Trophoblast cell (in vitro differentiated cells and primary cell): ENCODE results near the gene LPXN.
A peak's percentile ranks its signal among the peaks of the same experiment; 100 is the strongest.

ENCODE experiments used
- DNase-seq, 2 donors: peaks; one replicate each; pipeline ENCODE4 v3.0.0-alpha.2; 2016
- H2AFZ ChIP-seq: 2 replicates; pipeline ENCODE4 v1.6.1; 2013; ENCODE audit warnings: low read length, moderate library complexity, mild to moderate bottlenecking; ENCODE audit not compliant: insufficient read depth, poor library complexity
- H2AK5ac ChIP-seq: 2 replicates; pipeline ENCODE4 v1.6.1; 2013; ENCODE audit warnings: mild to moderate bottlenecking, low read length
- H2BK120ac ChIP-seq: 2 replicates; pipeline ENCODE4 v1.6.1; 2013; ENCODE audit warnings: low read length, mild to moderate bottlenecking, moderate library complexity; ENCODE audit not compliant: insufficient read depth, poor library complexity
- H2BK12ac ChIP-seq: 2 replicates; pipeline ENCODE4 v1.6.1; 2013; ENCODE audit warnings: mild to moderate bottlenecking, low read length, moderate library complexity
- H2BK5ac ChIP-seq: 2 replicates; pipeline ENCODE4 v1.6.1; 2013; ENCODE audit warnings: low read length, low read depth, moderate library complexity, mild to moderate bottlenecking; ENCODE audit not compliant: poor library complexity
- H3K14ac ChIP-seq: 2 replicates; pipeline ENCODE4 v1.6.1; 2013; ENCODE audit warnings: mild to moderate bottlenecking, low read length
- H3K18ac ChIP-seq: 2 replicates; pipeline ENCODE4 v1.6.1; 2013; ENCODE audit warnings: mild to moderate bottlenecking, low read length
- H3K23ac ChIP-seq: 2 replicates; pipeline ENCODE4 v1.6.1; 2013; ENCODE audit warnings: low read length
- H3K27ac ChIP-seq: 2 replicates; pipeline ENCODE4 v1.5.1; 2013; ENCODE audit warnings: low read depth, mild to moderate bottlenecking, inconsistent platforms, low read length, moderate library complexity
- H3K27me3 ChIP-seq: 2 replicates; pipeline ENCODE4 v1.6.1; 2013; ENCODE audit warnings: inconsistent platforms, mild to moderate bottlenecking, low read length, moderate library complexity; ENCODE audit not compliant: insufficient read depth
- H3K36me3 ChIP-seq, 2 experiments: 1 replicate in 1 of 2; 2 replicates in 1 of 2; pipeline ENCODE4 v1.6.1; 2013; ENCODE audit warnings: low read length in 2 of 2, mild to moderate bottlenecking in 2 of 2, moderate library complexity in 1 of 2; ENCODE audit not compliant: insufficient read depth in 2 of 2, control insufficient read depth in 1 of 2
- H3K4ac ChIP-seq: 2 replicates; pipeline ENCODE4 v1.6.1; 2013; ENCODE audit warnings: low read depth, mild to moderate bottlenecking, low read length, moderate library complexity
- H3K4me1 ChIP-seq, 2 experiments: 1 replicate in 1 of 2; 2 replicates in 1 of 2; pipeline ENCODE4 v1.6.1; 2013; ENCODE audit warnings: low read length in 2 of 2, mild to moderate bottlenecking in 2 of 2, moderate library complexity in 1 of 2; ENCODE audit not compliant: insufficient read depth in 2 of 2, control insufficient read depth in 1 of 2
- H3K4me2 ChIP-seq: 2 replicates; pipeline ENCODE4 v1.6.1; 2013; ENCODE audit warnings: inconsistent platforms, mild to moderate bottlenecking, low read length, moderate library complexity
- H3K4me3 ChIP-seq: 2 replicates; pipeline ENCODE4 v1.5.1; 2013; ENCODE audit warnings: mild to moderate bottlenecking, low read depth, low read length, inconsistent platforms
- H3K79me1 ChIP-seq: one replicate; pipeline ENCODE4 v1.6.1; 2013; ENCODE audit warnings: low read length
- H3K79me2 ChIP-seq: 2 replicates; pipeline ENCODE4 v1.6.1; 2013; ENCODE audit warnings: low read length, mild to moderate bottlenecking; ENCODE audit not compliant: control insufficient read depth, insufficient read depth, poor library complexity
- H3K9ac ChIP-seq: 2 replicates; pipeline ENCODE4 v1.6.1; 2013; ENCODE audit warnings: mild to moderate bottlenecking, low read length
- H3K9me3 ChIP-seq: 2 replicates; pipeline ENCODE4 v1.6.1; 2013; ENCODE audit warnings: low read depth, mild to moderate bottlenecking, control low read depth, inconsistent platforms, low read length; ENCODE audit not compliant: insufficient read depth
- H4K12ac ChIP-seq: 2 replicates; pipeline ENCODE4 v1.6.1; 2013; ENCODE audit warnings: low read depth, mild to moderate bottlenecking, low read length, moderate library complexity
- H4K8ac ChIP-seq: 2 replicates; pipeline ENCODE4 v1.6.1; 2013; ENCODE audit warnings: low read depth, mild to moderate bottlenecking, low read length, moderate library complexity
- H4K91ac ChIP-seq: one replicate; pipeline ENCODE4 v1.6.1; 2013; ENCODE audit warnings: low read depth, mild to moderate bottlenecking, low read length, moderate library complexity
- WGBS: extraction: QIAGEN DNeasy Blood & Tissue Kit; methylation state at CpG from one replicate; pipeline ENCODE4 v1.1.7; 2013; ENCODE audit warnings: missing lambda C conversion rate; ENCODE audit not compliant: insufficient read length, insufficient coverage; ENCODE audit errors: extremely low coverage; 5-methylcytosine and 5-hydroxymethylcytosine counted together

The LPXN gene

DNA sequence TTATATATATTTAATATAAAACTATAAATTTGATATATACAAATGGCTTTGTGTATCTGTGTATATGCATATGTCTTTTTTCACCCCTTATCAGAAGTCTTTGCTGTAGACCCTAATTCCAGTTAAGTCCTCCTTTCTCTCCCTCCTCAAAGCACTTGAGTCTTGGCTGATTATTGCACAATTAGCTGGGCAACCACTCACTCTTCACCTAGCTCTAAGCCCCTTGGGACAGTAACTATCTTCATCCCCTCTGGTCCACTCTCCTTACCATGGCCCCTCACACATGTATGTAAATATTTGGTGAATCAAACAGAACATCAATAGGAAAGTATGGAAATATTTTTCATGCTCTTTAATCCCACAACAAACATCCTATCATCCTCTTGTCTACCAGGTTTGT lies 66.8 kb downstream of the LPXN start:
- Histone ChIP-seq H3K4me1 (no peaks in the 10 kb centered on the region), H3K9ac (no peak overlapping the region), H3K23ac (no peak overlapping the region), H4K12ac (no peak overlapping the region), H3K14ac (no peak overlapping the region), H3K4me2 (no peak overlapping the region), H3K27ac (no peak overlapping the region), H3K4me3 (no peak overlapping the region), H2BK120ac (no peak overlapping the region), H2BK12ac (no peak overlapping the region), H3K4ac (no peak overlapping the region), H3K36me3 (no peaks in the 10 kb centered on the region), H2AK5ac (no peak overlapping the region), H4K91ac (no peak overlapping the region), H2BK5ac (no peak overlapping the region), H3K79me1 (no peaks in the 10 kb centered on the region), H2AFZ (no peak overlapping the region), H3K9me3 (no peaks in the 10 kb centered on the region), H4K8ac (no peak overlapping the region), H3K79me2 (no peaks in the 10 kb centered on the region), H3K18ac (no peak overlapping the region), H3K27me3 (no peaks in the 10 kb centered on the region)
- DNase-seq, result no peak

DNA sequence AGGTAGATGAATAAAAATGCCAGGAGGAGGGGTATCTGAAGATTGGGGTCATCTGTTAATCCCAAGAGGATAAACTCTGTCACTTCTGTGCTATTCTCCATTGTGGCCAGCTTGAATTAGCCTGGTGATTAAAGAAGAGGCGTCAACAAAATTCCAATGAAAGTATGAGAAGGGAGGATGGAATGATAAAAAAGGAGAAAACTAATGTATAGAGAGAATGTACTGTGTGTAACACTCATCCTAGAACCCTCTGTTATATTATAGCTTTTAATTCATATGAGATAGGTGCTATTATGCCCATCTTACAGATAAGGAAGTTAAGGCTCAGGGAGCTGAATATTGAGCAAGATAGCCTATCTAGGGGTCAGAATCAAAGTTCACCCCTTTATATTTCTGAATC lies 67.7 kb downstream of the LPXN start, which contains the start of gene OR5B21:
Gene OR5B21, minus strand, starts transcription at position 101 of the 400 bp plus-strand sequence. Its CDS starts 0 bp downstream, at position 101.
- H3K4me3 ChIP-seq, result no peak within 1 kb of the TSS
- no peak within 1 kb of the TSS for H3K14ac ChIP-seq
- no peak within 1 kb of the TSS for H2AFZ ChIP-seq
- H3K18ac ChIP-seq, result no peak within 1 kb of the TSS
- no peaks in the 10 kb centered on the region for H3K4me1 ChIP-seq
- H3K23ac ChIP-seq, result peak within 1 kb of the TSS; percentile 62
- H2AK5ac ChIP-seq, result no peak within 1 kb of the TSS
- H4K8ac ChIP-seq, result no peak within 1 kb of the TSS
- H3K4me2 ChIP-seq, result no peak within 1 kb of the TSS
- no peaks in the 10 kb centered on the region for H3K79me2 ChIP-seq
- no CpG with 5 or more reads among the region's 1 CpG for WGBS
- H2BK12ac ChIP-seq, result no peak within 1 kb of the TSS
- H3K27ac ChIP-seq, result no peak within 1 kb of the TSS
- H4K91ac ChIP-seq, result no peak within 1 kb of the TSS
- H3K27me3 ChIP-seq, result no peaks in the 10 kb centered on the region
- H3K79me1 ChIP-seq, result no peaks in the 10 kb centered on the region
- no peak for DNase-seq
- H3K9me3 ChIP-seq, result no peaks in the 10 kb centered on the region
- H2BK5ac ChIP-seq, result no peak within 1 kb of the TSS
- H3K4ac ChIP-seq, result no peak within 1 kb of the TSS
- H3K9ac ChIP-seq, result no peak within 1 kb of the TSS
- H4K12ac ChIP-seq, result no peak within 1 kb of the TSS
- no peaks in the 10 kb centered on the region for H3K36me3 ChIP-seq
- no peak within 1 kb of the TSS for H2BK120ac ChIP-seq

DNA sequence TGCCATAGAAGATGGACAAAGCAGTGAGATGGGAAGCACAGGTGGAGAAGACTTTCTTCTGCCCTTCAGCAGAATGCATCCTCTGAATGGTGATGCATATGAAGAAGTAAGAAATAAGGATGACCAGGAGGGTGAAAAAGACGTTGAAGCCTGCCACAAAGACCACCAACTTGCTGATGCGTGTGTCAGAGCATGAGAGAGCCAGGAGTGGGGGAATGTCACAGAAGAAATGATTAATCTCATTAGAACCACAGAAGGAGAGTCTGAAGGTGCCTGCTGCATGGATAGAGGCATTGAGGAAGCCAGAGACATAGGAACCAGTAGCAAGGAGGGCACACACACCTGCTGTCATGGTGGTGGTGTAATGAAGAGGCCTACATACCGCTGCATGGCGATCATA lies 68.3 kb downstream of the LPXN start:
- WGBS, result no CpG with 5 or more reads among the region's 4 CpGs
- Histone ChIP-seq H3K4ac (no peak overlapping the region), H3K9me3 (no peaks in the 10 kb centered on the region), H3K36me3 (no peaks in the 10 kb centered on the region), H3K27me3 (no peaks in the 10 kb centered on the region), H3K4me2 (no peak overlapping the region), H3K23ac (peak overlapping the region; percentile 62), H2AK5ac (no peak overlapping the region), H2AFZ (no peak overlapping the region), H3K79me2 (no peaks in the 10 kb centered on the region), H4K12ac (no peak overlapping the region), H4K91ac (no peak overlapping the region), H3K27ac (no peak overlapping the region), H3K4me1 (no peaks in the 10 kb centered on the region), H3K79me1 (no peaks in the 10 kb centered on the region), H2BK120ac (no peak overlapping the region), H2BK12ac (no peak overlapping the region), H3K14ac (no peak overlapping the region), H3K18ac (no peak overlapping the region), H3K9ac (no peak overlapping the region), H2BK5ac (no peak overlapping the region), H3K4me3 (no peak overlapping the region), H4K8ac (no peak overlapping the region)
- no peak for DNase-seq

DNA sequence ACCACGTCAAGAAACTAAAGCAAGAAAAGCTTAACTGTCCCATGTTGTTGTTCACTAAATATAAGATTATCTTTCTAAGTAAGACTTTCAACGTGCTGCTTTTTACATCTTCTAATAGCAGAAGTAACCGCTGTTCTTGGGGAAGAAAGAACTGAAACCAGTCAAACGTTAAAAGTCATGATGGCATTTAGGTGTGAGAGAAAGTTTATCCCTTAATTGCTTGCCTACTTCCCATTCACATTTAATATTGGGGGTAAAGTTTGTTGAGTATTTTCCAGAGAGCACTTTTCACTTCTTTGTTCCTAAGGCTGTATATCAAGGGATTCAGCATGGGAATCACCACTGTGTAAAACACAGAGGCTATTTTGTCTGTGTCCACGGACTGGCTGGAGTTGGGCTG lies 68.7 kb downstream of the LPXN start:
- H2BK5ac ChIP-seq, result no peak overlapping the region
- no CpG with 5 or more reads among the region's 5 CpGs for WGBS
- no peak overlapping the region for H3K18ac ChIP-seq
- H3K36me3 ChIP-seq, result no peaks in the 10 kb centered on the region
- no peak overlapping the region for H4K91ac ChIP-seq
- no peak overlapping the region for H3K9ac ChIP-seq
- H4K8ac ChIP-seq, result no peak overlapping the region
- no peak overlapping the region for H3K4ac ChIP-seq
- H3K14ac ChIP-seq, result no peak overlapping the region
- no peaks in the 10 kb centered on the region for H3K9me3 ChIP-seq
- no peaks in the 10 kb centered on the region for H3K27me3 ChIP-seq
- no peak for DNase-seq
- no peak overlapping the region for H4K12ac ChIP-seq
- H3K4me3 ChIP-seq, result no peak overlapping the region
- H3K23ac ChIP-seq, result no peak overlapping the region
- no peak overlapping the region for H2BK120ac ChIP-seq
- H3K79me1 ChIP-seq, result no peaks in the 10 kb centered on the region
- H2BK12ac ChIP-seq, result no peak overlapping the region
- no peaks in the 10 kb centered on the region for H3K79me2 ChIP-seq
- no peak overlapping the region for H3K4me2 ChIP-seq
- no peak overlapping the region for H3K27ac ChIP-seq
- H2AFZ ChIP-seq, result no peak overlapping the region
- no peaks in the 10 kb centered on the region for H3K4me1 ChIP-seq
- no peak overlapping the region for H2AK5ac ChIP-seq
